Mesenchymal stem cell (in vitro differentiated cells and primary cell): ENCODE measurements around the gene SRRM5.

Experiments
- DNase-seq: peaks from one replicate; pipeline ENCODE4 v3.0.0-alpha.2; 2013
- H2AFZ ChIP-seq: one replicate; pipeline ENCODE4 v1.6.1; 2013; ENCODE audit warnings: low read depth, mild to moderate bottlenecking, control low read depth, inconsistent platforms, low read length, moderate library complexity
- H2AK5ac ChIP-seq: 2 replicates; pipeline ENCODE4 v1.6.1; 2013; ENCODE audit warnings: low read length, moderate library complexity, mild to moderate bottlenecking, inconsistent platforms; ENCODE audit not compliant: severe bottlenecking
- H2BK120ac ChIP-seq: one replicate; pipeline ENCODE4 v1.6.1; 2013; ENCODE audit warnings: low read depth, mild to moderate bottlenecking, inconsistent platforms, low read length, moderate library complexity
- H2BK12ac ChIP-seq, 2 experiments: one replicate each; pipeline ENCODE4 v1.6.1; 2013; ENCODE audit warnings: inconsistent platforms in 2 of 2, low read length in 2 of 2, mild to moderate bottlenecking in 2 of 2, moderate library complexity in 2 of 2, control low read depth in 1 of 2
- H2BK15ac ChIP-seq: one replicate; pipeline ENCODE4 v1.6.1; 2013; ENCODE audit warnings: mild to moderate bottlenecking, low read depth, inconsistent platforms; ENCODE audit not compliant: poor library complexity, severe bottlenecking
- H2BK5ac ChIP-seq: 2 replicates; pipeline ENCODE4 v1.6.1; 2013; ENCODE audit warnings: low read depth, mild to moderate bottlenecking, low read length, control low read depth, inconsistent platforms; ENCODE audit not compliant: poor library complexity, severe bottlenecking
- H3K14ac ChIP-seq, 2 experiments: one replicate each; pipeline ENCODE4 v1.6.1; 2013; ENCODE audit warnings: inconsistent platforms in 2 of 2, low read length in 2 of 2, control low read depth in 1 of 2, mild to moderate bottlenecking in 1 of 2, moderate library complexity in 1 of 2
- H3K18ac ChIP-seq, 2 experiments: one replicate each; pipeline ENCODE4 v1.6.1; 2013; ENCODE audit warnings: inconsistent platforms in 2 of 2, low read length in 2 of 2, control low read depth in 1 of 2, low read depth in 1 of 2, mild to moderate bottlenecking in 1 of 2
- H3K23ac ChIP-seq, 2 experiments: one replicate each; pipeline ENCODE4 v1.6.1; 2013; ENCODE audit warnings: inconsistent platforms in 2 of 2, low read length in 2 of 2, mild to moderate bottlenecking in 2 of 2, moderate library complexity in 2 of 2, control low read depth in 1 of 2
- H3K27ac ChIP-seq: 2 replicates; pipeline ENCODE4 v1.5.1; 2013; ENCODE audit warnings: mild to moderate bottlenecking, moderate library complexity, low read length, control low read depth, inconsistent platforms; ENCODE audit not compliant: poor library complexity, severe bottlenecking
- H3K27me3 ChIP-seq, 2 experiments: 2 replicates each; pipeline versions ENCODE4 v1.6.1 to v1.7.0; 2013; ENCODE audit warnings: low read length in 2 of 2, mild to moderate bottlenecking in 2 of 2, moderate library complexity in 2 of 2, control low read depth in 1 of 2, inconsistent platforms in 1 of 2; ENCODE audit not compliant: control insufficient read depth in 1 of 2, insufficient read depth in 1 of 2
- H3K36me3 ChIP-seq, 2 experiments: 2 replicates each; pipeline versions ENCODE4 v1.6.1 to v1.7.0; 2013; ENCODE audit warnings: low read length in 2 of 2, control low read depth in 1 of 2, inconsistent platforms in 1 of 2, low read depth in 1 of 2, mild to moderate bottlenecking in 1 of 2; ENCODE audit not compliant: insufficient read depth in 2 of 2, control insufficient read depth in 1 of 2
- H3K4ac ChIP-seq, 2 experiments: one replicate each; pipeline ENCODE4 v1.6.1; 2013; ENCODE audit warnings: inconsistent platforms in 2 of 2, low read length in 2 of 2, mild to moderate bottlenecking in 2 of 2, moderate library complexity in 2 of 2, control low read depth in 1 of 2, low read depth in 1 of 2
- H3K4me1 ChIP-seq: 2 replicates; pipeline ENCODE4 v1.6.1; 2013; ENCODE audit warnings: low read depth, low read length, control low read depth; ENCODE audit not compliant: control insufficient read depth, insufficient read depth
- H3K4me2 ChIP-seq: 2 replicates; pipeline ENCODE4 v1.6.1; 2013; ENCODE audit warnings: low read length, mild to moderate bottlenecking, inconsistent platforms; ENCODE audit not compliant: poor library complexity, severe bottlenecking
- H3K4me3 ChIP-seq, 2 experiments: 2 replicates each; pipeline versions ENCODE4 v1.5.1 to v1.7.0; 2013; ENCODE audit warnings: low read length in 2 of 2, mild to moderate bottlenecking in 2 of 2, control low read depth in 1 of 2, low read depth in 1 of 2; ENCODE audit not compliant: insufficient read depth in 1 of 2
- H3K79me1 ChIP-seq: replicated peaks from 2 replicates; pipeline ENCODE4 v1.6.1; 2013; ENCODE audit warnings: mild to moderate bottlenecking, control low read depth, low read length, inconsistent platforms; ENCODE audit not compliant: poor library complexity, severe bottlenecking
- H3K9ac ChIP-seq: 2 replicates; pipeline ENCODE4 v1.7.0; 2013; ENCODE audit warnings: mild to moderate bottlenecking, low read length, moderate library complexity
- H3K9me3 ChIP-seq: 2 replicates; pipeline ENCODE4 v1.7.0; 2013; ENCODE audit warnings: mild to moderate bottlenecking, low read length; ENCODE audit not compliant: control insufficient read depth
- H4K8ac ChIP-seq: one replicate; pipeline ENCODE4 v1.6.1; 2013; ENCODE audit warnings: inconsistent platforms, mild to moderate bottlenecking, low read length, moderate library complexity
- H4K91ac ChIP-seq: one replicate; pipeline ENCODE4 v1.6.1; 2013; ENCODE audit warnings: mild to moderate bottlenecking, low read length, inconsistent platforms
- WGBS: methylation state at CpG from one replicate; pipeline ENCODE4 v1.1.7; 2013; ENCODE audit warnings: mixed read lengths; 5-methylcytosine and 5-hydroxymethylcytosine counted together

Gene SRRM5

GRCh38 chr19:43631491-43631890 is 19.6 kb downstream of the SRRM5 start:
- no peak overlapping the region for H2BK120ac ChIP-seq
- peaks cover 0 to 8% of the 10 kb centered on the region in 2 experiments for H3K36me3 ChIP-seq
- no peak overlapping the region for H3K4me3 ChIP-seq
- no peak overlapping the region for H3K4me2 ChIP-seq
- H3K79me1 ChIP-seq: peaks cover 30% of the 10 kb centered on the region
- no peaks in the 10 kb centered on the region for H3K9me3 ChIP-seq
- H3K23ac ChIP-seq: no peak overlapping the region
- H2BK15ac ChIP-seq: no peak overlapping the region
- H2AFZ ChIP-seq: no peak overlapping the region
- no peak overlapping the region for H3K27ac ChIP-seq
- H3K4ac ChIP-seq: no peak overlapping the region
- no peak for DNase-seq
- no peak overlapping the region for H3K14ac ChIP-seq
- no peak overlapping the region for H3K9ac ChIP-seq
- 76% methylated on average over 4 of the region's 5 CpGs for WGBS
- no peak overlapping the region for H4K91ac ChIP-seq
- H2BK5ac ChIP-seq: no peak overlapping the region
- H2AK5ac ChIP-seq: no peak overlapping the region
- no peak overlapping the region for H2BK12ac ChIP-seq
- peaks cover 0 to 7% of the 10 kb centered on the region in 2 experiments for H3K27me3 ChIP-seq
- H3K18ac ChIP-seq: no peak overlapping the region
- H3K4me1 ChIP-seq: peaks cover 27% of the 10 kb centered on the region
- no peak overlapping the region for H4K8ac ChIP-seq

- no peak overlapping the region for H2BK15ac ChIP-seq
- H3K18ac ChIP-seq: no peak overlapping the region
- H3K4ac ChIP-seq: no peak overlapping the region
- no peak overlapping the region for H2BK5ac ChIP-seq
- H3K27me3 ChIP-seq: peaks cover 0 to 13% of the 10 kb centered on the region in 2 experiments
- no peak for DNase-seq
- H2BK12ac ChIP-seq: no peak overlapping the region
- H4K8ac ChIP-seq: no peak overlapping the region
- 94% methylated on average over 3 of the region's 4 CpGs for WGBS
- H3K23ac ChIP-seq: no peak overlapping the region
- H2BK120ac ChIP-seq: no peak overlapping the region
- H3K9ac ChIP-seq: no peak overlapping the region
- H3K27ac ChIP-seq: no peak overlapping the region
- no peaks in the 10 kb centered on the region for H3K9me3 ChIP-seq
- no peak overlapping the region for H2AK5ac ChIP-seq
- peaks cover 23% of the 10 kb centered on the region for H3K79me1 ChIP-seq
- H3K36me3 ChIP-seq: no peaks in the 10 kb centered on the region
- peaks cover 30% of the 10 kb centered on the region for H3K4me1 ChIP-seq
- no peak overlapping the region for H3K4me2 ChIP-seq
- H3K4me3 ChIP-seq: no peak overlapping the region
- H3K14ac ChIP-seq: no peak overlapping the region
- no peak overlapping the region for H2AFZ ChIP-seq
- no peak overlapping the region for H4K91ac ChIP-seq
These were observed 21.6 kb downstream of the SRRM5 start for GRCh38 chr19:43633520-43633919.

- no peak overlapping the region for H3K14ac ChIP-seq
- no peak for DNase-seq
- H3K27me3 ChIP-seq: peaks cover 0 to 18% of the 10 kb centered on the region in 2 experiments
- H4K8ac ChIP-seq: no peak overlapping the region
- no peaks in the 10 kb centered on the region for H3K9me3 ChIP-seq
- no peak overlapping the region for H2BK5ac ChIP-seq
- H2AK5ac ChIP-seq: peak overlapping the region; percentile 80
- no peak overlapping the region for H3K9ac ChIP-seq
- H2BK12ac ChIP-seq: no peak overlapping the region
- peaks cover 32% of the 10 kb centered on the region for H3K4me1 ChIP-seq
- H4K91ac ChIP-seq: no peak overlapping the region
- no peaks in the 10 kb centered on the region for H3K36me3 ChIP-seq
- H2BK120ac ChIP-seq: peak overlapping the region; percentile 81
- no peak overlapping the region for H3K4ac ChIP-seq
- no peak overlapping the region for H3K23ac ChIP-seq
- no peak overlapping the region for H2BK15ac ChIP-seq
- H3K79me1 ChIP-seq: peaks cover 20% of the 10 kb centered on the region
- no peak overlapping the region for H3K18ac ChIP-seq
- H3K4me2 ChIP-seq: no peak overlapping the region
- no peak overlapping the region for H3K27ac ChIP-seq
- no peak overlapping the region for H2AFZ ChIP-seq
- 92% methylated on average over 4 of the region's 5 CpGs for WGBS
- H3K4me3 ChIP-seq: no peak overlapping the region
These were observed 22.2 kb downstream of the SRRM5 start for GRCh38 chr19:43634068-43634467.

- H3K4me2 ChIP-seq: peak overlapping the region; percentile 86
- no peak overlapping the region for H3K18ac ChIP-seq
- no peak overlapping the region for H3K27ac ChIP-seq
- peak overlapping the region; percentile 94 for H4K91ac ChIP-seq
- 62% methylated on average over 4 of the region's 5 CpGs for WGBS
- H2BK120ac ChIP-seq: peak overlapping the region; percentile 81
- peak overlapping the region; percentile 72 for H2AFZ ChIP-seq
- peak overlapping the region; percentile 97 for H4K8ac ChIP-seq
- no peak overlapping the region for H3K23ac ChIP-seq
- H2BK12ac ChIP-seq: peak overlapping the region in 1 of 2 experiments; percentile 55
- peak overlapping the region; percentile 94 for H2AK5ac ChIP-seq
- peaks cover 22% of the 10 kb centered on the region for H3K79me1 ChIP-seq
- H3K27me3 ChIP-seq: peaks cover 0 to 21% of the 10 kb centered on the region in 2 experiments
- no peak overlapping the region for H3K14ac ChIP-seq
- H2BK15ac ChIP-seq: no peak overlapping the region
- H2BK5ac ChIP-seq: no peak overlapping the region
- peak overlapping the region; percentile 23 to 28 for H3K4me3 ChIP-seq
- H3K36me3 ChIP-seq: no peaks in the 10 kb centered on the region
- peak overlapping the region; percentile 67 for H3K9ac ChIP-seq
- H3K9me3 ChIP-seq: no peaks in the 10 kb centered on the region
- peak overlapping the region in 1 of 2 experiments; percentile 55 for H3K4ac ChIP-seq
- DNase-seq: no peak
- peaks cover 32% of the 10 kb centered on the region for H3K4me1 ChIP-seq
These were observed 22.6 kb downstream of the SRRM5 start for GRCh38 chr19:43634506-43634871.
